HUES64 (cell line): Measurements from ENCODE around the gene CD46.
"Not testable (repeated sequence)": the region's sequence is repeated elsewhere in the genome, so short reads cannot be mapped to it uniquely, and the experiment has no call there.

Experiments used
- H3K27ac ChIP-seq: 2 replicates; pipeline ENCODE4 v1.7.0; 2013; ENCODE audit warnings: low read depth, low read length, inconsistent platforms
- H3K27me3 ChIP-seq: 2 replicates; pipeline ENCODE4 v1.6.1; 2013; ENCODE audit warnings: mild to moderate bottlenecking, low read length; ENCODE audit not compliant: insufficient read depth
- H3K36me3 ChIP-seq: 2 replicates; pipeline ENCODE4 v1.6.1; 2013; ENCODE audit warnings: mild to moderate bottlenecking, low read length; ENCODE audit not compliant: insufficient read depth
- H3K4me1 ChIP-seq: 2 replicates; pipeline ENCODE4 v1.6.1; 2013; ENCODE audit warnings: mild to moderate bottlenecking, low read length, moderate library complexity; ENCODE audit not compliant: insufficient read depth
- H3K4me3 ChIP-seq: 2 replicates; pipeline ENCODE4 v1.5.1; 2013; ENCODE audit warnings: mild to moderate bottlenecking, low read length, moderate library complexity
- H3K9ac ChIP-seq: 2 replicates; pipeline ENCODE4 v1.6.1; 2013; ENCODE audit warnings: mild to moderate bottlenecking, low read depth, low read length
- H3K9me3 ChIP-seq: 2 replicates; pipeline ENCODE4 v1.6.1; 2013; ENCODE audit warnings: low read depth, low read length; ENCODE audit not compliant: insufficient read depth
- WGBS: fragments of 150-250, 120-280 bp; methylation state at CpG from one replicate; pipeline ENCODE4 v1.1.7; 2013; ENCODE audit warnings: missing lambda C conversion rate; 5-methylcytosine and 5-hydroxymethylcytosine counted together

The CD46 gene

DNA sequence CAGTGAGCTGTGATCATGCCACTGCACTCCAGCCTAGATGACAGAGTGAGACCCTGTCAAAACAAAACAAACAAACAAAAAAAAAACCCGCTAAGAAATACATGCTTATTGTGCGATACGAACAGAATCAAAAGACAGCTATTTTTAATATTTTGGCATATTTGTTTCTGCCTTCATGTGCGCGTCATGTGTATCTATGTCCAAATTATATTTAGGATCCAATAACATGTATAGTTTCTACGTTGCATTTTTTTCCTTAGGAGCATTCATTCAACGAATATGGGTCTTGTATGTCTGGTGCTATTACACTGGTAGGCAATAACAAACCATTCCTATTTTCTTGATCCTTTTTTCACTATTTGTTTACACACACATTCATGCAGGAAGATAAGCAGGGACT lies 1.8 kb downstream of the CD46 start:
- H3K9ac ChIP-seq: no peak overlapping the region
- 85% methylated on average over 7 of the region's 7 CpGs for WGBS

GRCh38 chr1:207754011-207754410 lies 2.2 kb downstream of the CD46 start:
- Histone ChIP-seq H3K27me3 (no peaks in the 10 kb centered on the region), H3K4me1 (peaks cover 26% of the 10 kb centered on the region), H3K36me3 (peaks cover 30% of the 10 kb centered on the region), H3K9ac (no peak overlapping the region), H3K4me3 (peak overlapping the region; percentile 78), H3K27ac (no peak overlapping the region), H3K9me3 (no peaks in the 10 kb centered on the region)
- 74% methylated on average over 3 of the region's 4 CpGs for WGBS

More for the DNA sequence above, 1.8 kb downstream of the CD46 start:
- no peaks in the 10 kb centered on the region for H3K9me3 ChIP-seq
- H3K27ac ChIP-seq: no peak overlapping the region
- H3K27me3 ChIP-seq: no peaks in the 10 kb centered on the region
- H3K36me3 ChIP-seq: peaks cover 26% of the 10 kb centered on the region
- H3K4me1 ChIP-seq: peaks cover 30% of the 10 kb centered on the region
- peak overlapping the region; percentile 78 for H3K4me3 ChIP-seq

DNA sequence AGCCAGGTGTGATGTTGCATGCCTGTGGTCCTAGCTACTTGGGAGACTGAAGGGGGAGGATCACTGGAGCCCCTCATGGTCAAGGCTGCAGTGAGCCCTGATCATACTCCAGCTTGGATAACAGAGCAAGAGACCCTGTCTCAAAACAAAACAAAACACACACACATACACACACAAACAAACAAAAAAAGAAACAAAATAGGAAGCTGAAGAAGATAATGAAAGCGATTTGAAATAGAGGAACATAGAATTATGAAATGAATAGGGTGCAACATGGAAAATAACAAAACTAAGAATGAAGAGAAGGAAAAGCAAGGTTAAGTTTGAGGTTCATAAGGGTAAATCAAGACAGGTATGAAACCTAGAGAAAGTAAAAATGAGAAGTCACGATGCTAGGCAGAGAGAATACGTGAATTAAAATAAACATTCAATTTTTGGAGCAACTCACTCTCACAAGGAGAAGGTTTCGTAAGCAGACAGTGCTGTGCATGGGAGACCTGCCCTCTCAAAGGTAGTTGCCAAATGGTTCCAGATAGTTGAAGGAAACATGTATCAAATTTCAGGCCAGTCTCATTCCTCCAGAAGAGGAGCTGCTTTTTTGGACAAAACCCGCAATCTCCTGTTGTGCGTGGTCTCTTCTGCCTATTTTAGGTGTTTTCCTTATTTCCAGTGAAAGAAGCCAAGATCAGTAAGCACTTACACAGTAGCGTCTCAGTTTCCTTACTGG lies 3.3 kb downstream of the CD46 start:
- Histone ChIP-seq H3K9ac (no peak overlapping the region), H3K27me3 (no peaks in the 10 kb centered on the region), H3K9me3 (no peaks in the 10 kb centered on the region), H3K4me1 (peaks cover 23% of the 10 kb centered on the region), H3K4me3 (no peak overlapping the region), H3K36me3 (peaks cover 41% of the 10 kb centered on the region), H3K27ac (no peak overlapping the region)
- WGBS: 94% methylated on average over 7 of the region's 7 CpGs

GRCh38 chr1:207755846-207756693 lies 4.2 kb downstream of the CD46 start:
- Histone ChIP-seq H3K9me3 (no peaks in the 10 kb centered on the region), H3K4me3 (no peak overlapping the region), H3K36me3 (peaks cover 50% of the 10 kb centered on the region), H3K27me3 (no peaks in the 10 kb centered on the region), H3K4me1 (peaks cover 21% of the 10 kb centered on the region), H3K9ac (no peak overlapping the region), H3K27ac (no peak overlapping the region)
- WGBS: 95% methylated on average over 2 of the region's 2 CpGs

GRCh38 chr1:207762622-207763021 lies 10.8 kb downstream of the CD46 start:
- Histone ChIP-seq H3K9ac (no peak overlapping the region), H3K4me1 (no peaks in the 10 kb centered on the region), H3K27ac (no peak overlapping the region), H3K4me3 (no peak overlapping the region), H3K9me3 (no peaks in the 10 kb centered on the region; the same call in 1 of the 2 replicates), H3K36me3 (peaks cover 100% of the 10 kb centered on the region), H3K27me3 (no peaks in the 10 kb centered on the region)
- 95% methylated on average over 13 of the region's 13 CpGs for WGBS

- no peak overlapping the region for H3K9ac ChIP-seq
- peaks cover 100% of the 10 kb centered on the region for H3K36me3 ChIP-seq
- no peaks in the 10 kb centered on the region for H3K27me3 ChIP-seq
- no peaks in the 10 kb centered on the region for H3K4me1 ChIP-seq
- WGBS: 95% methylated on average over 10 of the region's 10 CpGs
- H3K9me3 ChIP-seq: no peaks in the 10 kb centered on the region; the same call in 1 of the 2 replicates
- no peak overlapping the region for H3K4me3 ChIP-seq
- H3K27ac ChIP-seq: no peak overlapping the region
Measured at GRCh38 chr1:207763091-207763490, 11.2 kb downstream of the CD46 start.

GRCh38 chr1:207763972-207764371 lies 12.1 kb downstream of the CD46 start:
- Histone ChIP-seq H3K36me3 (peaks cover 100% of the 10 kb centered on the region), H3K4me1 (no peaks in the 10 kb centered on the region)

DNA sequence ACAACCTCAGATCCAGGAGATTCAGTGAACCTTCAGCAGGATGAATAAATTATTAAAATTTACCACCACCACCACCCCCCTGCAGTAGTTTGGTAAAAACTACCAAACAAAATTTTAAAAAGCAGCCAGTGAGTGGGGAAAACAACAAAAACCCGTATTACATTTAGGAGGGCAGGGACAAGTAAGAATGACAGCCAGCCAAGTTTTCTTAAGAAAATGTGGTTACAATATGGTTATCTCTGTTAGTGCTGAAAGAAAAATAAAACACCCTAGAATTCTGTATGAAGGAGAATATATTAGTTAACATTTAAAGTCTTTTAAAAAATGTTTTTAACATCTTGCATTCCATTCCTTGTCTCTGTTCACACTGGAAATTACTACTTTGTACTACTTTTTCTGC lies 14.7 kb downstream of the CD46 start:
- no peaks in the 10 kb centered on the region for H3K4me1 ChIP-seq
- no peak overlapping the region for H3K4me3 ChIP-seq
- H3K9ac ChIP-seq: no peak overlapping the region
- 100% methylated on average over 1 of the region's 1 CpG for WGBS
- H3K9me3 ChIP-seq: peaks cover 6% of the 10 kb centered on the region; the same call in 1 of the 2 replicates
- peaks cover 88% of the 10 kb centered on the region for H3K36me3 ChIP-seq
- H3K27ac ChIP-seq: no peak overlapping the region
- no peaks in the 10 kb centered on the region for H3K27me3 ChIP-seq

More at GRCh38 chr1:207763972-207764371, 12.1 kb downstream of the CD46 start:
- Histone ChIP-seq H3K9ac (no peak overlapping the region), H3K27ac (no peak overlapping the region), H3K9me3 (no peaks in the 10 kb centered on the region; the same call in 1 of the 2 replicates), H3K4me3 (no peak overlapping the region), H3K27me3 (no peaks in the 10 kb centered on the region)
- 86% methylated on average over 9 of the region's 9 CpGs for WGBS

DNA sequence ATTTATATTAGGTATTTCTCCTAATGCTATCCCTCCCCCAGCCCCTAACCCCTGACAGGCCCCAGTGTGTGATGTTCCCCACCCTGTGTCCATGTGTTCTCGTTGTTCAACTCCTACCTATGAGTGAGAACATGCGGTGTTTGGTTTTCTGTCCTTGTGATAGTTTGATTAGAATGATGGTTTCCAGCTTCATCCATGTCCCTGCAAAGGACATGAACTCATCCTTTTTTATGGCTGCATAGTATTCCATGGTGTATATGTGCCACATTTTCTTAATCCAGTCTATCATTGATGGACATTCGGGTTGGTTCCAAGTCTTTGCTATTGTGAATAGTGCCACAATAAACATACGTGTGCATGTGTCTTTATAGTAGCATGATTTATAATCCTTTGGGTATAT lies 18.7 kb downstream of the CD46 start:
- not testable (repeated sequence) for H3K27me3 ChIP-seq, H3K27ac ChIP-seq, H3K4me1 ChIP-seq, H3K4me3 ChIP-seq, H3K9ac ChIP-seq, H3K9me3 ChIP-seq
- 96% methylated on average over 3 of the region's 4 CpGs for WGBS
- H3K36me3 ChIP-seq: peaks cover 56% of the 10 kb centered on the region

GRCh38 chr1:207776045-207776444 lies 24.2 kb downstream of the CD46 start:
- H3K27ac ChIP-seq, H3K4me3 ChIP-seq, H3K9me3 ChIP-seq, H3K9ac ChIP-seq, H3K27me3 ChIP-seq, H3K4me1 ChIP-seq: not testable (repeated sequence)
- WGBS: 87% methylated on average over 9 of the region's 9 CpGs
- peaks cover 46% of the 10 kb centered on the region for H3K36me3 ChIP-seq

- H3K27me3 ChIP-seq, H3K4me3 ChIP-seq, H3K9ac ChIP-seq, H3K9me3 ChIP-seq, H3K4me1 ChIP-seq, H3K27ac ChIP-seq: not testable (repeated sequence)
- WGBS: 97% methylated on average over 7 of the region's 7 CpGs
- H3K36me3 ChIP-seq: peaks cover 54% of the 10 kb centered on the region
Measured at GRCh38 chr1:207777412-207777811, 25.6 kb downstream of the CD46 start.
